GM12892 (cell line): Measurements from ENCODE around the gene RAVER2.

ENCODE experiments used
- POLR2A ChIP-seq: IDR thresholded peaks from 2 replicates; pipeline ENCODE4 v1.6.1; 2011; ENCODE audit warnings: low read depth, low read length, control low read depth
- POLR2AphosphoS5 ChIP-seq: IDR thresholded peaks from 2 replicates; pipeline ENCODE4 v1.6.1; 2011; ENCODE audit warnings: low read depth, low read length, control low read depth
- TAF1 ChIP-seq: IDR thresholded peaks from 2 replicates; pipeline ENCODE4 v1.6.1; 2011; ENCODE audit warnings: low read depth, mild to moderate bottlenecking, control low read depth, low read length, borderline replicate concordance

- TF ChIP-seq POLR2A = no peak
- no peak for TF ChIP-seq TAF1
- no peak for TF ChIP-seq POLR2AphosphoS5
These were observed 121.8 kb downstream of the RAVER2 start for GRCh38 chr1:64866689-64867088.
